GM12872 (cell line): ENCODE results near the gene PCDH9.

Source experiments
- CTCF ChIP-seq: IDR thresholded peaks from 3 replicates; pipeline ENCODE4 v1.5.1; 2011; ENCODE audit warnings: low read depth, mild to moderate bottlenecking, low read length, moderate library complexity; ENCODE audit not compliant: insufficient read depth

Gene PCDH9

GRCh38 chr13:66837246-66837645 is 392.9 kb downstream of the PCDH9 start:
- no peak for TF ChIP-seq CTCF

- no peak for TF ChIP-seq CTCF
Observed at GRCh38 chr13:66835040-66835628, 395.0 kb downstream of the PCDH9 start.

- TF ChIP-seq CTCF = no peak
Observed at GRCh38 chr13:66830940-66831716, 399.0 kb downstream of the PCDH9 start.

- TF ChIP-seq CTCF = no peak
Observed at GRCh38 chr13:66829803-66830202, 400.3 kb downstream of the PCDH9 start.

GRCh38 chr13:66826398-66826797 is 403.7 kb downstream of the PCDH9 start:
- TF ChIP-seq CTCF = no peak

GRCh38 chr13:66821551-66821950 is 408.6 kb downstream of the PCDH9 start:
- no peak for TF ChIP-seq CTCF

- TF ChIP-seq CTCF = no peak
Observed at GRCh38 chr13:66811455-66811854, 418.7 kb downstream of the PCDH9 start.
